ENCODE data around the gene ACADSB.

Gene ACADSB

DNA sequence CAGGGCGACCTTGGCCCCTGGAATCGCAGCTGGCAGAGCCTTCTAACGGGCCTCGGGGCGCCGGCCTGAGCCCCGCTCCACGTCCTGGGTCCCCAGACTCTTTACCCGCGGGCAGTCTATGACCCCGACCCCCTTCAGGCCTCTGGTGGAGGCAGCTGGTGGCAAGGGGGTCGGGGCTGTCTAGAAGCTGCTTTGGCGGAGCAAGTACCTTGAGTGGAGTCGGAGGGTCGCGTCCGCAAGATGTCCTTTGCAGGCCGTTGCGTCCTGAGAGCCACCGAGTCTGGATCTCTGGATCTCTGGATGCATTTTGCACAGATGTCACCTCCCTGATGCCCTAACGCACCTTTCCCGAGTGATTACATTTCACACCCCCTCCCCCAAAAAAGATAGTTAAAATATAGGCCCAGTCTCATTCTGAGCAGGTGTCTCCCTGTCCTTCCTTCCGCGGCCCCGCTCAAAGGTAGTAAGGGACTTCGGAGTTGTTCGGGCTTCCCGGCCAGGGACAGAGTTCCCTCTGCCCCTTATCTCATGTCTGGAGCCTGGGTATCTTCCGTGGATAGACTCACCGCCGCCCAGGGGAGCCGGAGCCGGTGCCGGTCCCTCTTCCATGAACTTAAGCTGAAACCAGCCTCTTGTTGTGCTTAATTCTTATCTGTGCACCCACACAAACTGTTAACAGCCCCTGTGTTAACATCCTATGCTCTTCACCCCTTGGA lies 457 bp downstream of the ACADSB start:
- H3K4me1 ChIP-seq, result no peaks in the 10 kb centered on the region
- H3K36me3 ChIP-seq (ENCODE audit: control insufficient read depth, insufficient read depth, low read length), result no peaks in the 10 kb centered on the region
- peak overlapping the region; percentile 84 for H3K4me3 ChIP-seq (ENCODE audit: low read depth, low read length)
- H3K4me2 ChIP-seq (ENCODE audit: low read length), result peak overlapping the region; percentile 85
- TF ChIP-seq, protein P1, sequence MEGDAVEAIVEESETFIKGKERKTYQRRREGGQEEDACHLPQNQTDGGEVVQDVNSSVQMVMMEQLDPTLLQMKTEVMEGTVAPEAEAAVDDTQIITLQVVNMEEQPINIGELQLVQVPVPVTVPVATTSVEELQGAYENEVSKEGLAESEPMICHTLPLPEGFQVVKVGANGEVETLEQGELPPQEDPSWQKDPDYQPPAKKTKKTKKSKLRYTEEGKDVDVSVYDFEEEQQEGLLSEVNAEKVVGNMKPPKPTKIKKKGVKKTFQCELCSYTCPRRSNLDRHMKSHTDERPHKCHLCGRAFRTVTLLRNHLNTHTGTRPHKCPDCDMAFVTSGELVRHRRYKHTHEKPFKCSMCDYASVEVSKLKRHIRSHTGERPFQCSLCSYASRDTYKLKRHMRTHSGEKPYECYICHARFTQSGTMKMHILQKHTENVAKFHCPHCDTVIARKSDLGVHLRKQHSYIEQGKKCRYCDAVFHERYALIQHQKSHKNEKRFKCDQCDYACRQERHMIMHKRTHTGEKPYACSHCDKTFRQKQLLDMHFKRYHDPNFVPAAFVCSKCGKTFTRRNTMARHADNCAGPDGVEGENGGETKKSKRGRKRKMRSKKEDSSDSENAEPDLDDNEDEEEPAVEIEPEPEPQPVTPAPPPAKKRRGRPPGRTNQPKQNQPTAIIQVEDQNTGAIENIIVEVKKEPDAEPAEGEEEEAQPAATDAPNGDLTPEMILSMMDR (IDR thresholded peaks at IDR 0.05), result no peak
- peak overlapping the region; percentile 55 for H3K27ac ChIP-seq
- peaks cover 41% of the 10 kb centered on the region for H3K79me2 ChIP-seq
- peak overlapping the region; percentile 83 for H2AFZ ChIP-seq
- no peaks in the 10 kb centered on the region for H3K9me3 ChIP-seq (ENCODE audit: control insufficient read depth, low read length)
- H3K27me3 ChIP-seq (ENCODE audit: control insufficient read depth, insufficient read depth, low read length), result no peaks in the 10 kb centered on the region
- peak overlapping the region; percentile 81 for H3K9ac ChIP-seq

DNA sequence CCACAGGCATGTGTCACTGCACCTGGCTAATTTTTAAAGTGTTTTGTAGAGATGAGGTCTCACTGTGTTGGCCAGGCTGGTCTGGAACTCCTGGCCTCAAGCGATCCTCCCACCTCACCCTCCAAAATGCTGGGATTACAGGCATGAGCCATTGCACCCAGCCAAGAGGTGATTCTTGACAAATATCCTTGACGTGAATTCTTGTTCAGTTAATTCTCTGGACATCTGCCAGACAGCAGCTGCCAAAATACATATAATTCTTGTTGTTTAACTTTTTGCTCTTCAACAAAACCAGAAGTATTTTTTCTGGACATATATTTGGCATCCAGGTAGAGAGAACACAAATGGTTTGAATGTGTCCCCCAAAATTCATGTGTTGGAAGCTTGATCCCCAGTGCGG lies 3.2 kb downstream of the ACADSB start:
- Histone ChIP-seq H2AFZ (no peak overlapping the region), H3K27me3 (ENCODE audit: control insufficient read depth, insufficient read depth, low read length) (no peaks in the 10 kb centered on the region), H3K4me3 (ENCODE audit: low read depth, low read length) (no peak overlapping the region), H3K79me2 (peaks cover 38% of the 10 kb centered on the region), H3K36me3 (ENCODE audit: control insufficient read depth, insufficient read depth, low read length) (no peaks in the 10 kb centered on the region), H3K9ac (no peak overlapping the region), H3K4me2 (ENCODE audit: low read length) (no peak overlapping the region), H3K4me1 (no peaks in the 10 kb centered on the region), H3K9me3 (ENCODE audit: control insufficient read depth, low read length) (no peaks in the 10 kb centered on the region), H3K27ac (no peak overlapping the region)
- TF ChIP-seq, protein P1 (IDR thresholded peaks at IDR 0.05), result no peak

DNA sequence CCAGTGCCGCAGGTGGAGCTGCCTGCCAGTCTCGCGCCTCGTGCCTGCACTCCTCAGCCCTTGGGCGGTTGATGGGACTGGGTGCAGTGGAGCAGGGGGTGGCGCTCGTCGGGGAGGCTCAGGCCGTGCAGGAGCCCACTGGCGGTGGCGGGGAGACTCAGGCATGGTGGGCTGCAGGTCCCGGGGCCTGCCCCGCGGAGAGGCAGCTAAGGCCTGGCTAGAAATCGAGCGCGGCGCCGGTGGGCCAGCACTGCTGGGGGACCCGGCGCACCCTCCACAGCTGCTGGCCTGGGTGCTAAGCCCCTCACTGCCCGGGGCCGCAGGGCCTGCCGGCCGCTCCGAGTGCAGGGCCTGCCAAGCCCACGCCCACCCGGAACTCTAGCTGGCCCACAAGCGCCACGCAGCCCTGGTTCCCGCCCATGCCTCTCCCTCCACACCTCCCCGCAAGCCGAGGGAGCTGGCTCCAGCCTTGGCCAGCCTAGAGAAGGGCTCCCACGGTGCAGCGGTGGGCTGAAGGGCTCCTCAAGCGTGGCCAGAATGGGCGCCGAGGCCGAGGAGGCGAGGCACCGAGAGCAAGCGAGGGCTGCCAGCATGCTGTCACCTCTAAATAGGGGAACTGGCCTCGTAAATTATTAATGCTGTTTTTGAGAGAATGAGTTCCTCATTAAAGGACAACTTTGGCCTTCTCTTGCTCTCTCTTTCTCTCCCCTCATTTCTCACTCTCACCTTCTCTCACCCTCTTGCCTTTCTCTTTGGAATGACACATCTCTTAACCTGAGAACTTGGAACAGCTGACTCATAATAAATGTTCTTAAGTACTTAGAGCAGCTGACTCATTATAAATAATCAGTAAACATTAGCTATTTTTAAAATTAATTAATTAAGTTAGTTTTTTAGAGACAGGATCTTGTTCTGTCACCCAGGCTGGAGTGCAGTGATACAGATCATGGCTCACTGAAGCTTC lies 4.9 kb downstream of the ACADSB start:
- Histone ChIP-seq H3K79me2 (peaks cover 37% of the 10 kb centered on the region), H3K9me3 (ENCODE audit: control insufficient read depth, low read length) (no peaks in the 10 kb centered on the region), H3K36me3 (ENCODE audit: control insufficient read depth, insufficient read depth, low read length) (no peaks in the 10 kb centered on the region), H3K9ac (no peak overlapping the region), H3K27me3 (ENCODE audit: control insufficient read depth, insufficient read depth, low read length) (no peaks in the 10 kb centered on the region), H3K4me2 (ENCODE audit: low read length) (no peak overlapping the region), H3K27ac (no peak overlapping the region), H2AFZ (no peak overlapping the region), H3K4me1 (no peaks in the 10 kb centered on the region), H3K4me3 (ENCODE audit: low read depth, low read length) (no peak overlapping the region)
- TF ChIP-seq, protein P1 (IDR thresholded peaks at IDR 0.05), result no peak

DNA sequence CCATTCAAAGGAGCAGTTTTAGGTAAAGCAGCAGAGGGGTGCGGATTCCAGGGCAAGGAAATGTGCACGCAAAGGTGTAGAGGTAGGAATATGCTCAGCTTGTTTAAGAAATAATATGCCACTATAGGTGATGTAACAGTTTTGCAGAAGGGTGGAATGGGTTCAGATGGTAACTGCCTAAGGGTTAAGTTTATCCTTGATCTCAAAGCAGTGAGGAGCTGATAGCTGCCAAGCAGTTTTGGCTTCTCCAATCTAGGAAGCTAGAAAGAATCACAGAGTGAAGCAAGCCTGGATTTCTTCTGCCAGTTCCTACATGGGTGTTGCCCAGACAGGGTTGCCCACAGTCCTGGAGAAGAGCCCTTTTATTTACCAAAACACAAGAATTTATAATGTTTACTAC lies 6.0 kb downstream of the ACADSB start:
- TF ChIP-seq, protein P1 (IDR thresholded peaks at IDR 0.05), result no peak

More for the DNA sequence above, 6.0 kb downstream of the ACADSB start:
- Histone ChIP-seq H3K9me3 (ENCODE audit: control insufficient read depth, low read length) (no peaks in the 10 kb centered on the region), H3K36me3 (ENCODE audit: control insufficient read depth, insufficient read depth, low read length) (no peaks in the 10 kb centered on the region), H3K27me3 (ENCODE audit: control insufficient read depth, insufficient read depth, low read length) (no peaks in the 10 kb centered on the region), H3K4me2 (ENCODE audit: low read length) (no peak overlapping the region), H3K9ac (no peak overlapping the region), H3K27ac (no peak overlapping the region), H3K4me1 (no peaks in the 10 kb centered on the region), H3K4me3 (ENCODE audit: low read depth, low read length) (no peak overlapping the region), H3K79me2 (peaks cover 33% of the 10 kb centered on the region), H2AFZ (no peak overlapping the region)

All from parathyroid adenoma (tissue), 2 donors.